K562 (cell line): ENCODE results near the gene P2RX1. TPM values are rescaled to one million over a fixed set of nuclear protein-coding genes. Genes with fewer than 3 reads are reported as not detected.

Experiments used
- CBFA2T3 ChIP-seq: fragments of 450-650 bp; IDR thresholded peaks from 2 replicates; pipeline ENCODE4 v1.6.1; 2017
- HMGN3 ChIP-seq: IDR thresholded peaks from 2 replicates; pipeline ENCODE4 v1.6.1; 2011; ENCODE audit warnings: borderline replicate concordance, low read depth, mild to moderate bottlenecking, mixed read lengths, low read length; ENCODE audit not compliant: insufficient read length; ENCODE audit errors: extremely low read depth
- HSF4 ChIP-seq: fragments of 250-450 bp; sonication (Bioruptor Pico); IDR thresholded peaks from 2 replicates; pipeline ENCODE4 v2.1.2; 2022; ENCODE audit warnings: mild to moderate bottlenecking, moderate library complexity, borderline replicate concordance
- NONO ChIP-seq, 2 experiments: fragments of 200-400 bp in 1 of 2; fragments of 450-650 bp in 1 of 2; formaldehyde crosslinking in 1 of 2; IDR thresholded peaks; 2 replicates each; pipeline ENCODE4 v1.6.1; 2017; ENCODE audit warnings: low read depth in 2 of 2, mild to moderate bottlenecking in 2 of 2, moderate library complexity in 2 of 2, low read length in 1 of 2
- SLC30A9 ChIP-seq: fragments of 250-450 bp; sonication (Bioruptor Pico); IDR thresholded peaks from 2 replicates; pipeline ENCODE4 v1.8.0; 2022; ENCODE audit warnings: mild to moderate bottlenecking, moderate library complexity
- SRSF7 ChIP-seq: fragments of 200-400 bp; formaldehyde crosslinking; optimal IDR thresholded peaks from 2 replicates; pipeline ENCODE3; 2017; ENCODE audit warnings: mild to moderate bottlenecking, low read depth, low read length
- TBP ChIP-seq: optimal IDR thresholded peaks from 2 replicates; pipeline ENCODE3; 2011; ENCODE audit warnings: low read depth, low read length, improper control_type of control experiment
- ZFP36 ChIP-seq: fragments of 150-350 bp; IDR thresholded peaks from 2 replicates; pipeline ENCODE4 v1.6.1; 2018; ENCODE audit warnings: low read length, low read depth; ENCODE audit not compliant: partially characterized antibody
- ZNF384 ChIP-seq: IDR thresholded peaks from 2 replicates; pipeline ENCODE4 v1.6.1; 2012; ENCODE audit warnings: low read depth, low read length, improper control_type of control experiment
- ZNF507 ChIP-seq: conservative IDR thresholded peaks from 2 replicates; pipeline ENCODE4 v1.6.1; 2017; ENCODE audit warnings: missing genetic modification characterization, missing compliant biosample characterization
- ZNF707 ChIP-seq: fragments of 250-450 bp; sonication (Bioruptor Pico); conservative IDR thresholded peaks from 2 replicates; pipeline ENCODE4 v1.8.0; 2022; ENCODE audit warnings: inconsistent platforms, mild to moderate bottlenecking, moderate library complexity
- ZZZ3 ChIP-seq: fragments of 450-650 bp; IDR thresholded peaks from 2 replicates; pipeline ENCODE4 v1.6.1; 2016; ENCODE audit warnings: antibody characterized with exemption, mild to moderate bottlenecking, moderate library complexity
- polyA plus RNA-seq, 8 experiments: library from polyadenylated mRNA; depleted of rRNA in 4 of 8; stranded (reverse) in 5 of 8; unstranded in 3 of 8; fragments of >200 nt; fragmentation: Nextera tagmentation in 2 of 8; fragmentation: Illumina TruSeq in 1 of 8; extraction: Ambion mirVana in 2 of 8; extraction: Trizol in 1 of 8; gene quantifications; 2 replicates each; pipeline versions ENCODE4 v1.2.1 to v1.2.3, GENCODE V29; 2011 to 2014; ENCODE audit warnings: inconsistent platforms in 1 of 8, missing spikeins in 1 of 8
- total RNA-seq, 7 experiments: library from RNA; depleted of rRNA in 6 of 7; stranded (reverse); fragments of >200 nt in 6 of 7; fragmentation: Illumina TruSeq in 2 of 7; extraction: Trizol in 2 of 7; gene quantifications; 2 replicates each; pipeline versions ENCODE4 v1.2.1 to v1.2.3, GENCODE V29; 2011 to 2021; ENCODE audit warnings: low replicate concordance in 1 of 7
- TF ChIP-seq, protein P1 (sequence below), 2 experiments: fragments of 150-350 bp in 1 of 2; IDR thresholded peaks; 2 replicates each; pipeline ENCODE4 v1.6.1; 2012 to 2016; ENCODE audit warnings: low read depth in 2 of 2, low read length in 2 of 2, mild to moderate bottlenecking in 1 of 2, moderate library complexity in 1 of 2
- TF ChIP-seq, protein P2 (sequence below), 2 experiments: fragments of 450-650 bp; conservative IDR thresholded peaks; 2 replicates each; pipeline ENCODE4 v1.6.1; 2017; ENCODE audit warnings: mild to moderate bottlenecking in 2 of 2, moderate library complexity in 2 of 2
- TF ChIP-seq, protein P3 (sequence below): fragments of 200-800 bp; sonication (Bioruptor generic); IDR thresholded peaks from 2 replicates; pipeline ENCODE4 v1.6.1; 2017; ENCODE audit warnings: missing genetic modification characterization, missing compliant biosample characterization
- TF ChIP-seq, protein P4 (sequence below): fragments of 200-800 bp; sonication (Bioruptor generic); IDR thresholded peaks from 2 replicates; pipeline ENCODE4 v1.6.1; 2017; ENCODE audit warnings: missing genetic modification characterization, missing compliant biosample characterization
- TF ChIP-seq, protein P5 (sequence below): fragments of 450-650 bp; conservative IDR thresholded peaks from 2 replicates; pipeline ENCODE4 v1.6.1; 2016; ENCODE audit warnings: missing genetic modification characterization, low read depth, mild to moderate bottlenecking, missing compliant biosample characterization, moderate library complexity

Gene P2RX1
- total and polyA plus RNA-seq, 9 of the 15 experiments (the other 6 are each of a cell fraction or from before 2014, with no cell fraction given), result 0.27 to 20.3 (median 10.3) TPM

DNA sequence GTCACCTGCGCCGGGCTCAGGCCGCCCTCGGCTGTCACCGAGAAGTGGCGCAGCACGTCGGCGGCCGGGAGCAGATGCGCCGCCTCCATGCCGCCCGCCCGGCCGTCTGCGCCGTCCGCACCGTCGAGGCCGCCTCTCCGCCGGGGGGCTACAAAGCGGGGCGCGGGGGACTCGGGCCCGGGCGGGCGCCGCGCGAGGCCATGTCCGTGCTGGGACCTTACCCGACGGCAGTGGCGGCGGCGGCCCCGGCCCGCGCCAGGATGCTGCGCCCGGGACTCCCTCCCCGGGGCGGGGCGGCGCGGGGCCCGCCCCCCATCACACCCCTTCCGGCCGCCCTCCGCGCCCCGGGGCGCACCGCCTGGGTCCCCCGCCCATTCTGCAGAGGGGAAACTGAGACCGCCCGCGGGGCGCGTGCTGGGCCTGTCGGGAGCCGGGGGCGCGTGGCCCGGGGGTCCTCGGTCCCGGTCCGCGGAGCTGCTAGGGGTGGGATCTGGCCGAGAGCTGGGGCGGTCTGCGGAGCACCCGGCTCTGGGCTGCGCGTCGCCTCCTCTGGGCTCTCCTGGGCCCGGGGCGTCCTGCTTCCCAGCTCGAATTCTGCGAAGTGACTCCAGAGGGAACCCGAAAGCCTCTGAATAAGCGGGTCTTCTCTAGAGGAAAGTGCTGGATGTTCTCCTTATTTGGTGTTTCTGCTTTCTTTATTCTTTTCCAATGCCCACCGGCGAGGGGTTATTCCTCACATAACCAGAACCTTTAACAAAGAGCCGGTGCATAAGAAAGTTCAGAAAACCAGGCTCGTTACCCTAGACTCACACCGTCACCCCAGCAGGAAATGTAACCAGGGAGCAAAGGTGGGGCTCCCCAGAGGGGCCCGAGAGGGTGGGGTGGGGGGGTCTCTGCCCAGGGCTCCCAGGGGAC is 48.2 kb upstream of the P2RX1 start, which contains the start of gene ATP2A3 (continued):
- TF ChIP-seq, protein P1, sequence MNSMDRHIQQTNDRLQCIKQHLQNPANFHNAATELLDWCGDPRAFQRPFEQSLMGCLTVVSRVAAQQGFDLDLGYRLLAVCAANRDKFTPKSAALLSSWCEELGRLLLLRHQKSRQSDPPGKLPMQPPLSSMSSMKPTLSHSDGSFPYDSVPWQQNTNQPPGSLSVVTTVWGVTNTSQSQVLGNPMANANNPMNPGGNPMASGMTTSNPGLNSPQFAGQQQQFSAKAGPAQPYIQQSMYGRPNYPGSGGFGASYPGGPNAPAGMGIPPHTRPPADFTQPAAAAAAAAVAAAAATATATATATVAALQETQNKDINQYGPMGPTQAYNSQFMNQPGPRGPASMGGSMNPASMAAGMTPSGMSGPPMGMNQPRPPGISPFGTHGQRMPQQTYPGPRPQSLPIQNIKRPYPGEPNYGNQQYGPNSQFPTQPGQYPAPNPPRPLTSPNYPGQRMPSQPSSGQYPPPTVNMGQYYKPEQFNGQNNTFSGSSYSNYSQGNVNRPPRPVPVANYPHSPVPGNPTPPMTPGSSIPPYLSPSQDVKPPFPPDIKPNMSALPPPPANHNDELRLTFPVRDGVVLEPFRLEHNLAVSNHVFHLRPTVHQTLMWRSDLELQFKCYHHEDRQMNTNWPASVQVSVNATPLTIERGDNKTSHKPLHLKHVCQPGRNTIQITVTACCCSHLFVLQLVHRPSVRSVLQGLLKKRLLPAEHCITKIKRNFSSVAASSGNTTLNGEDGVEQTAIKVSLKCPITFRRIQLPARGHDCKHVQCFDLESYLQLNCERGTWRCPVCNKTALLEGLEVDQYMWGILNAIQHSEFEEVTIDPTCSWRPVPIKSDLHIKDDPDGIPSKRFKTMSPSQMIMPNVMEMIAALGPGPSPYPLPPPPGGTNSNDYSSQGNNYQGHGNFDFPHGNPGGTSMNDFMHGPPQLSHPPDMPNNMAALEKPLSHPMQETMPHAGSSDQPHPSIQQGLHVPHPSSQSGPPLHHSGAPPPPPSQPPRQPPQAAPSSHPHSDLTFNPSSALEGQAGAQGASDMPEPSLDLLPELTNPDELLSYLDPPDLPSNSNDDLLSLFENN (IDR thresholded peaks at IDR 0.05; ENCODE audit: low read depth in 2 of 2, low read length in 2 of 2), result no peak
- no peak for TF ChIP-seq ZNF384
- TF ChIP-seq, protein P2, sequence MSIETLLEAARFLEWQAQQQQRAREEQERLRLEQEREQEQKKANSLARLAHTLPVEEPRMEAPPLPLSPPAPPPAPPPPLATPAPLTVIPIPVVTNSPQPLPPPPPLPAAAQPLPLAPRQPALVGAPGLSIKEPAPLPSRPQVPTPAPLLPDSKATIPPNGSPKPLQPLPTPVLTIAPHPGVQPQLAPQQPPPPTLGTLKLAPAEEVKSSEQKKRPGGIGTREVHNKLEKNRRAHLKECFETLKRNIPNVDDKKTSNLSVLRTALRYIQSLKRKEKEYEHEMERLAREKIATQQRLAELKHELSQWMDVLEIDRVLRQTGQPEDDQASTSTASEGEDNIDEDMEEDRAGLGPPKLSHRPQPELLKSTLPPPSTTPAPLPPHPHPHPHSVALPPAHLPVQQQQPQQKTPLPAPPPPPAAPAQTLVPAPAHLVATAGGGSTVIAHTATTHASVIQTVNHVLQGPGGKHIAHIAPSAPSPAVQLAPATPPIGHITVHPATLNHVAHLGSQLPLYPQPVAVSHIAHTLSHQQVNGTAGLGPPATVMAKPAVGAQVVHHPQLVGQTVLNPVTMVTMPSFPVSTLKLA (conservative IDR thresholded peaks at IDR 0.05), result peak in 1 of 2 experiments; percentile 20; a peak in 1 of 4 replicates
- TF ChIP-seq ZZZ3, result no peak
- TF ChIP-seq, protein P3, sequence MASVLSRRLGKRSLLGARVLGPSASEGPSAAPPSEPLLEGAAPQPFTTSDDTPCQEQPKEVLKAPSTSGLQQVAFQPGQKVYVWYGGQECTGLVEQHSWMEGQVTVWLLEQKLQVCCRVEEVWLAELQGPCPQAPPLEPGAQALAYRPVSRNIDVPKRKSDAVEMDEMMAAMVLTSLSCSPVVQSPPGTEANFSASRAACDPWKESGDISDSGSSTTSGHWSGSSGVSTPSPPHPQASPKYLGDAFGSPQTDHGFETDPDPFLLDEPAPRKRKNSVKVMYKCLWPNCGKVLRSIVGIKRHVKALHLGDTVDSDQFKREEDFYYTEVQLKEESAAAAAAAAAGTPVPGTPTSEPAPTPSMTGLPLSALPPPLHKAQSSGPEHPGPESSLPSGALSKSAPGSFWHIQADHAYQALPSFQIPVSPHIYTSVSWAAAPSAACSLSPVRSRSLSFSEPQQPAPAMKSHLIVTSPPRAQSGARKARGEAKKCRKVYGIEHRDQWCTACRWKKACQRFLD (CRISPR knock-in tag), result no peak
- TF ChIP-seq SLC30A9 (CRISPR knock-in tag), result no peak
- TF ChIP-seq, protein P4, sequence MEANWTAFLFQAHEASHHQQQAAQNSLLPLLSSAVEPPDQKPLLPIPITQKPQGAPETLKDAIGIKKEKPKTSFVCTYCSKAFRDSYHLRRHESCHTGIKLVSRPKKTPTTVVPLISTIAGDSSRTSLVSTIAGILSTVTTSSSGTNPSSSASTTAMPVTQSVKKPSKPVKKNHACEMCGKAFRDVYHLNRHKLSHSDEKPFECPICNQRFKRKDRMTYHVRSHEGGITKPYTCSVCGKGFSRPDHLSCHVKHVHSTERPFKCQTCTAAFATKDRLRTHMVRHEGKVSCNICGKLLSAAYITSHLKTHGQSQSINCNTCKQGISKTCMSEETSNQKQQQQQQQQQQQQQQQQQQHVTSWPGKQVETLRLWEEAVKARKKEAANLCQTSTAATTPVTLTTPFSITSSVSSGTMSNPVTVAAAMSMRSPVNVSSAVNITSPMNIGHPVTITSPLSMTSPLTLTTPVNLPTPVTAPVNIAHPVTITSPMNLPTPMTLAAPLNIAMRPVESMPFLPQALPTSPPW (CRISPR knock-in tag), result peak; percentile 24; the same call in 1 of the 2 replicates
- no peak for TF ChIP-seq CBFA2T3
- TF ChIP-seq ZNF707, result no peak
- no peak for TF ChIP-seq ZNF507 (tag)
- TF ChIP-seq TBP, result peak; percentile 58
- no peak for TF ChIP-seq SRSF7
- no peak for TF ChIP-seq HSF4
- peak; percentile 60 for TF ChIP-seq ZFP36
- peak; percentile 16 to 73; a peak in 2 of 4 replicates for TF ChIP-seq NONO (IDR thresholded peaks at IDR 0.05; ENCODE audit: low read depth in 2 of 2, low read length in 1 of 2)
- TF ChIP-seq HMGN3, result peak; percentile 52
- TF ChIP-seq, protein P5, sequence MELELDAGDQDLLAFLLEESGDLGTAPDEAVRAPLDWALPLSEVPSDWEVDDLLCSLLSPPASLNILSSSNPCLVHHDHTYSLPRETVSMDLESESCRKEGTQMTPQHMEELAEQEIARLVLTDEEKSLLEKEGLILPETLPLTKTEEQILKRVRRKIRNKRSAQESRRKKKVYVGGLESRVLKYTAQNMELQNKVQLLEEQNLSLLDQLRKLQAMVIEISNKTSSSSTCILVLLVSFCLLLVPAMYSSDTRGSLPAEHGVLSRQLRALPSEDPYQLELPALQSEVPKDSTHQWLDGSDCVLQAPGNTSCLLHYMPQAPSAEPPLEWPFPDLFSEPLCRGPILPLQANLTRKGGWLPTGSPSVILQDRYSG (tag), result no peak
